GM20000 (cell line): Measurements from ENCODE around the gene DPF3.

Experiments used
- DNase-seq: peaks from one replicate; pipeline ENCODE4 v3.0.0; 2012; ENCODE audit warnings: low spot score
- TF ChIP-seq, protein P1 (sequence below): IDR thresholded peaks from 2 replicates; pipeline ENCODE4 v1.5.1; 2012; ENCODE audit warnings: mild to moderate bottlenecking, control low read depth; ENCODE audit errors: extremely low read depth, missing control alignments

Gene DPF3

GRCh38 chr14:72825486-72825885 is 68.4 kb downstream of the DPF3 start:
- DNase-seq: no peak
- TF ChIP-seq, protein P1, sequence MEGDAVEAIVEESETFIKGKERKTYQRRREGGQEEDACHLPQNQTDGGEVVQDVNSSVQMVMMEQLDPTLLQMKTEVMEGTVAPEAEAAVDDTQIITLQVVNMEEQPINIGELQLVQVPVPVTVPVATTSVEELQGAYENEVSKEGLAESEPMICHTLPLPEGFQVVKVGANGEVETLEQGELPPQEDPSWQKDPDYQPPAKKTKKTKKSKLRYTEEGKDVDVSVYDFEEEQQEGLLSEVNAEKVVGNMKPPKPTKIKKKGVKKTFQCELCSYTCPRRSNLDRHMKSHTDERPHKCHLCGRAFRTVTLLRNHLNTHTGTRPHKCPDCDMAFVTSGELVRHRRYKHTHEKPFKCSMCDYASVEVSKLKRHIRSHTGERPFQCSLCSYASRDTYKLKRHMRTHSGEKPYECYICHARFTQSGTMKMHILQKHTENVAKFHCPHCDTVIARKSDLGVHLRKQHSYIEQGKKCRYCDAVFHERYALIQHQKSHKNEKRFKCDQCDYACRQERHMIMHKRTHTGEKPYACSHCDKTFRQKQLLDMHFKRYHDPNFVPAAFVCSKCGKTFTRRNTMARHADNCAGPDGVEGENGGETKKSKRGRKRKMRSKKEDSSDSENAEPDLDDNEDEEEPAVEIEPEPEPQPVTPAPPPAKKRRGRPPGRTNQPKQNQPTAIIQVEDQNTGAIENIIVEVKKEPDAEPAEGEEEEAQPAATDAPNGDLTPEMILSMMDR: no peak

DNA sequence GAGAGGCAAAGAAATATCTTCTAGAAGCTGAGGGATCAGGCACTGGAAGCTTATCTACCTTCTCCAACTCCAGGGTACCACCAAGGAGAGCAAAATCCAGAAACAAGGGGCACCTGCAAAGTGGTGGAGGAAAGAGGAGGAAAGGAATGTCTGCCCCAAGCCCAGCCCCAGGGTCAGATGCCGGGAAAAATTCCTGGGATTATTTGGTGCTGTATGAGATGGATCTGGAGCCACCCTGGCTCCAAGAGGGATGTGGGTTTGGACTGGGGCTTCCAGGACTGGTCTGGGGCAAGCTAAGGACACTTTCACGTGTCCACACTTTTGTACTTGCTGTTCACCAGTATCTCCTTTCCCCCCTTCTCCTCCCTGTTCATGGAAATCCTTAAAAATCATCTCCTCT is 69.8 kb downstream of the DPF3 start:
- TF ChIP-seq, protein P1: no peak
- no peak for DNase-seq

- DNase-seq: no peak
- TF ChIP-seq, protein P1: no peak
These were observed 70.8 kb downstream of the DPF3 start for GRCh38 chr14:72822946-72823611.

DNA sequence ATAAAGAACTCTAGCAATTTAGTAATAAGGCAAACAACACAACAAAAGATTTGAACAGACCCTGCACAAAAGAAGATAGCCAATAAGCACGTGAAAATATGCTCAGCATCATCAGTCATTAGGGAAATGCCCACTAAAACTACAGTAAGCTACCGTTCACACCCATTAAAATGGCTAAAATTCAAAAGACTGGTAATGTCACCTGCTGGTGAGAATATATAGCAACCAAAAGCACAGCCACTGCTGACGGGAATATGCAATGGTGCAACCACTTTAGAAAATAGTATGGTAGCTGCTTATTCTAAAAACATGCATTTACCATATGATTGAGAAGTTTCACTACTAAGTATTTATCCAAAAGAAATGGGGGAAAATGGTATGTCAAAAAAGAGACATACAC is 74.9 kb downstream of the DPF3 start:
- no peak for DNase-seq
- TF ChIP-seq, protein P1: no peak

DNA sequence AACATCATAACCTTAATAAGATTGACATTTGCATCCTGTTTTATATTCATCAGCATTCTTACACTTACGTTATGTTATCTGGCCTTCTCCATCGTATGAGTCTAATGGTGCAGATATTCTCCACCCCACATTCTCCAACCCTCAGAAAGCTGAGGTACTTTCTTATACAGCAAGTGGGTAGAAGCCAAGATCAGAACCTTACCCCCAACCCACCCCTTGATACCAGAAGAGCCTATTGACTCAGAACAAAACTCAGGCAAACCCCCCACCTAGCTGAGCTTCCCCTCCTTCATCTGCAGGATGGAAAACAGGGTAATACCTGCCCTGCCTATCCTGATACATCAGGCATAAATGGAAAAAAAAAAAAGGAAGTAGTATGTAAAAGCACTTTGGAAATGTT is 77.6 kb downstream of the DPF3 start:
- TF ChIP-seq, protein P1: no peak
- DNase-seq: no peak

GRCh38 chr14:72815430-72815829 is 78.5 kb downstream of the DPF3 start:
- TF ChIP-seq, protein P1: no peak
- no peak for DNase-seq

GRCh38 chr14:72812292-72812851 is 81.5 kb downstream of the DPF3 start:
- no peak for DNase-seq
- TF ChIP-seq, protein P1: no peak
